GM12891 (cell line): ENCODE results near the gene TRMT6.

ENCODE experiments used
- PAX5 ChIP-seq: IDR thresholded peaks from 2 replicates; pipeline ENCODE4 v1.6.1; 2011; ENCODE audit warnings: low read length, moderate library complexity, mild to moderate bottlenecking; ENCODE audit not compliant: insufficient read depth, severe bottlenecking
- POLR2A ChIP-seq: IDR thresholded peaks from 2 replicates; pipeline ENCODE4 v1.6.1; 2011; ENCODE audit warnings: low read depth, low read length, control low read depth
- POLR2AphosphoS5 ChIP-seq: IDR thresholded peaks from 2 replicates; pipeline ENCODE4 v1.6.1; 2011; ENCODE audit warnings: low read depth, low read length, control low read depth
- TAF1 ChIP-seq: IDR thresholded peaks from 2 replicates; pipeline ENCODE4 v1.6.1; 2011; ENCODE audit warnings: low read depth, low read length, control low read depth

- no peak for TF ChIP-seq TAF1
- TF ChIP-seq POLR2A, result no peak
- no peak for TF ChIP-seq POLR2AphosphoS5
- TF ChIP-seq PAX5, result no peak
These were observed 30.6 kb upstream of the TRMT6 start for GRCh38 chr20:5980720-5981538.
